GM12892 (cell line): ENCODE data around the gene FAM98B.

Experiments used
- POLR2A ChIP-seq: IDR thresholded peaks from 2 replicates; pipeline ENCODE4 v1.6.1; 2011; ENCODE audit warnings: low read depth, low read length, control low read depth
- POLR2AphosphoS5 ChIP-seq: IDR thresholded peaks from 2 replicates; pipeline ENCODE4 v1.6.1; 2011; ENCODE audit warnings: low read depth, low read length, control low read depth
- TAF1 ChIP-seq: IDR thresholded peaks from 2 replicates; pipeline ENCODE4 v1.6.1; 2011; ENCODE audit warnings: low read depth, mild to moderate bottlenecking, control low read depth, low read length, borderline replicate concordance

GRCh38 chr15:38441130-38441519 is 12.8 kb upstream of the FAM98B start:
- TF ChIP-seq POLR2A = no peak
- no peak for TF ChIP-seq POLR2AphosphoS5
- no peak for TF ChIP-seq TAF1
